ENCODE measurements around the gene RPS15. TPM values are rescaled to one million over a fixed set of nuclear protein-coding genes. Genes with fewer than 3 reads are reported as not detected.

Gene RPS15
- total RNA-seq, 8 experiments from 2014 or later, result 1,397 to 2,339 (median 1,906) TPM

DNA sequence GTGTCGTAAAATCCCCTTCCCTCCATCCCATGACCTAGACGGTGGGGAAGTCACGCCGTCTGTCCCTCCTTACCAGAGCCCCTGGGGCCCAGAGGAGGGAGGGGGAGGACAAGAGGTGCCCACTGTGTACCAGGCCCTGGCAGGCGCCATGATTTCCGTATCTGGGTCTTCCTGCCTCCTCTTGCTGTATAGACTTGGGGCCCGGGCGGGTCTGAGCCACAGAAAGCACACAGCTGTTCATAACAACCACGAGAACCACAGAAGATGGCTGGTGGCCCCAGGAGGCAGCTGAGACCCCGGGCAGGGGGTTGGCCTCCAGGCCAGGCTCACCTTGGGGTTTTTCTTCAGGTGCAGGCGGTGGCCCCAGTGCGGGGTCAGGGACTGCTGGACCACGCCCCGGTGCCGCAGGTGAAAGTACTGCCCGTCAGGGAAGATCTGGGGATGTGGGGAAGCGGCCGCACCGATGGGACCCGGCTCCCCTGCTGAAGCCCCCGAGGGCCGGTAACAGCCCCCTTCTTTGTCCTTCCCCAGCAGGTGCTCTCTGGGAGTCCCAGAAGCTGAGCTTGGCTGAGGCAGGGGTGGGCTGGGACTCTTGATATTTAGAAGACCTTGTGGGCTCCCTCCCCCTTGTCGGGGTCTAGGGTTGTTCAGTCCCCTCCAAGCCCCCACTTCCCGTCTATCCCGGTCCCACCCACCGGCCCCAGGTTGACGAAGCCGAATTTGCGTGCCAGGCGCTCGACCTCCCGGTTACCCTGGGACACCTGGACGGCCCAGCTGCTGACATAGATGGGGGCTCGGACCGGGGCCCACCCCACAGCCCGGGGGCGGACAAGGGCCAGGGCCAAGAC lies 51.5 kb downstream of the RPS15 start:
- Histone ChIP-seq H3K4me3 (peak overlapping the region; percentile 37 to 47 (median 46)), H3K4me1 (replicated peaks in 1 of 2) (peaks cover 14 to 15% of the 10 kb centered on the region in 2 donors), H3K27ac (peak overlapping the region; percentile 79 to 80)
- no CpG with 5 or more reads among the region's 37 CpGs for WGBS, 10 experiments
- in situ Hi-C loops (cut with MboI; ENCODE audit: low pct_unique_long_range_greater_than_20kb in 2 of 9, low sequenced_read_pairs in 9 of 9, unreplicated experiment in 9 of 9), result no loop called here
- ATAC-seq (replicated peaks in 6 of 8), result no peak

Other genes with a start within 250 kb of the RPS15 start
- gene STK11, start 232.6 kb upstream of the RPS15 start, total RNA-seq, result 10 to 100 TPM; 30.1 to 61.1 (median 36.6) TPM
- gene CBARP, start 200.4 kb upstream of the RPS15 start, total RNA-seq, result 10 to 100 TPM in 3 of 8 experiments, 1 to 10 TPM in 5; 1.2 to 18.0 (median 8.5) TPM
- gene ATP5F1D, start 196.6 kb upstream of the RPS15 start, total RNA-seq, result 100 to 1,000 TPM in 3 of 8 experiments, 10 to 100 TPM in 5; 72.1 to 359 (median 83.5) TPM
- gene MIDN, start 189.8 kb upstream of the RPS15 start, total RNA-seq, result 10 to 100 TPM; 15.0 to 78.9 (median 35.1) TPM
- gene CIRBP, start 169.1 kb upstream of the RPS15 start, total RNA-seq, result 1,000 to 10,000 TPM in 2 of 8 experiments, 100 to 1,000 TPM in 6; 354 to 1,038 (median 830) TPM
- gene FAM174C, start 162.9 kb upstream of the RPS15 start, total RNA-seq, result 10 to 100 TPM; 14.2 to 88.9 (median 25.3) TPM
- 1 to 10 TPM in 5 of 8 experiments, not detected in 3; 2.4 to 9.2 (median 4.5) TPM for gene EFNA2, start 152.5 kb upstream of the RPS15 start, total RNA-seq
- gene NDUFS7, start 54.5 kb upstream of the RPS15 start, total RNA-seq, result 100 to 1,000 TPM in 1 of 8 experiments, 10 to 100 TPM in 7; 82.8 to 117 (median 89.1) TPM
- gene GAMT, start 36.9 kb upstream of the RPS15 start, total RNA-seq, result 10 to 100 TPM; 18.6 to 38.9 (median 27.6) TPM
- 100 to 1,000 TPM in 2 of 8 experiments, 10 to 100 TPM in 6; 32.3 to 129 (median 46.7) TPM for gene DAZAP1, start 30.8 kb upstream of the RPS15 start, total RNA-seq
- gene APC2, start 11.7 kb downstream of the RPS15 start, total RNA-seq, result 10 to 100 TPM in 5 of 8 experiments, 1 to 10 TPM in 1, under 1 TPM in 2; 0.31 to 52.0 (median 31.9) TPM
- gene C19orf25, start 40.8 kb downstream of the RPS15 start, total RNA-seq, result 10 to 100 TPM; 27.2 to 34.3 (median 32.7) TPM
- gene PCSK4, start 52.0 kb downstream of the RPS15 start, total RNA-seq, result 1 to 10 TPM; 1.9 to 5.6 (median 4.4) TPM
- 10 to 100 TPM in 1 of 8 experiments, 1 to 10 TPM in 7; 3.2 to 16.8 (median 5.7) TPM for gene REEP6, start 52.8 kb downstream of the RPS15 start, total RNA-seq
- gene ADAMTSL5, start 74.6 kb downstream of the RPS15 start, total RNA-seq, result 1 to 10 TPM in 4 of 8 experiments, under 1 TPM in 3, not detected in 1; 0.09 to 8.2 (median 1.5) TPM
- gene PLK5, start 85.7 kb downstream of the RPS15 start, total RNA-seq, result under 1 TPM in 6 of 8 experiments, not detected in 2; 0.27 to 0.45 (median 0.29) TPM
- gene MEX3D, start 129.9 kb downstream of the RPS15 start, total RNA-seq, result 10 to 100 TPM in 6 of 8 experiments, 1 to 10 TPM in 2; 3.2 to 46.9 (median 18.1) TPM
- gene MBD3, start 154.5 kb downstream of the RPS15 start, total RNA-seq, result 100 to 1,000 TPM in 2 of 8 experiments, 10 to 100 TPM in 6; 37.0 to 114 (median 54.7) TPM
- gene UQCR11, start 167.1 kb downstream of the RPS15 start, total RNA-seq, result 100 to 1,000 TPM in 7 of 8 experiments, 10 to 100 TPM in 1; 92.4 to 219 (median 112) TPM
- gene TCF3, start 214.2 kb downstream of the RPS15 start, total RNA-seq, result 100 to 1,000 TPM in 1 of 8 experiments, 10 to 100 TPM in 7; 25.2 to 106 (median 44.9) TPM

Measured in motor neuron (in vitro differentiated cells).